GM15510 (cell line): ENCODE data around the gene CDH7.

Source experiments
- POLR2A ChIP-seq: IDR thresholded peaks from 3 replicates; pipeline ENCODE4 v1.6.1; 2011; ENCODE audit warnings: borderline replicate concordance; ENCODE audit not compliant: insufficient read length; ENCODE audit errors: extremely low read depth

CDH7 gene

GRCh38 chr18:65919018-65919417 lies 168.2 kb downstream of the CDH7 start:
- no peak for TF ChIP-seq POLR2A

- TF ChIP-seq POLR2A: no peak
Measured at GRCh38 chr18:65919663-65920062, 168.9 kb downstream of the CDH7 start.

- TF ChIP-seq POLR2A: no peak
Measured at GRCh38 chr18:65922103-65922502, 171.3 kb downstream of the CDH7 start.

GRCh38 chr18:65924904-65925303 lies 174.1 kb downstream of the CDH7 start:
- no peak for TF ChIP-seq POLR2A

- no peak for TF ChIP-seq POLR2A
Measured at GRCh38 chr18:65934874-65935273, 184.1 kb downstream of the CDH7 start.

GRCh38 chr18:65936678-65937077 lies 185.9 kb downstream of the CDH7 start:
- no peak for TF ChIP-seq POLR2A

GRCh38 chr18:65937180-65937579 lies 186.4 kb downstream of the CDH7 start:
- TF ChIP-seq POLR2A: no peak

- no peak for TF ChIP-seq POLR2A
Measured at GRCh38 chr18:65938592-65939372, 188.0 kb downstream of the CDH7 start.
